AG09309 (cell line): Measurements from ENCODE around the gene PRKCZ.

Experiments used
- DNase-seq: peaks from one replicate; pipeline ENCODE4 v3.0.0-alpha.2; 2010; ENCODE audit warnings: low read depth
- H3K4me3 ChIP-seq: 2 replicates; pipeline ENCODE4 v1.5.1; 2011; ENCODE audit warnings: mild to moderate bottlenecking, low read depth, low read length, moderate library complexity; ENCODE audit not compliant: control insufficient read depth
- TF ChIP-seq, protein P1 (sequence below): IDR thresholded peaks from 2 replicates; pipeline ENCODE4 v1.5.1; 2011; ENCODE audit warnings: mild to moderate bottlenecking, low read depth, low read length, inconsistent platforms; ENCODE audit not compliant: insufficient read depth, control insufficient read depth; ENCODE audit errors: missing control alignments

The PRKCZ gene

DNA sequence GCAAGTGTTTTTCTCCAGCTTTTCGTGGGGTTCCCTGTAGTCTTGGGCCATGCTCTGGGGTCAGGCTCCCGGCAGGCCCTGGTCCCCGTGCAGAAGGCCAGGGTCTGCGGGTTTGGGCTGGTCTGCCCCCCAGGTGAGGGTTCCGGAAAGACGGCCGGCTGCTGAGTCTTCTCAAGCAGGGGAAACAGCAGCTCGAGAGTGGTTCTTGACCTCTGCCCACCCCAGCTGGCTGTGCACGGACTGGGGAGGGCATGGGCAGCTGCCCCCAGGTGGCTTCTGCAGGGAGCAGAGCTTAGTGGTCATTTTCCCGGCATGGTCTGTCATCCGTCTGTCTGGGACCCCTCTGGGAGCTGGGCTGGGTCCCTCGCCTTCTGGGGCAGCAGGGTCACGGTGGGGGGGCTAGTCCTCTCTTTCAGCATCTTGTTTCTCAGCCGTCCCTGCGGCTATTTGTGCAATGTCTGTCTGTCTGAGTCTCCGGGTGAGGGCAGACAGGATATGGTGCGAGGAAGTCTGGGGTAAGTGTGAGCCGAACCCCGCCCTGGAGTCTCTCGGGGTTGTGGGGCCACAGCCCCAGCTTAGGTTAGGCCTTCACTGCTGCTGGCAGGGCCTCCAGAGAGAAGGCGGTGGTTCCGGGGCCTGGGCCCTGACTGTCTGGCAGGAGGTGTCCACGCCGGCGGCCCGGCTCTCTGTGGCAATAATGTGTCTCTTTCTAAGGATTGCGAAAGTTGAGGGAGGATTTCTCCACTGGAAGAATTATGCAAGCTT is 184.0 kb downstream of the PRKCZ start:
- H3K4me3 ChIP-seq: peak overlapping the region; percentile 94
- TF ChIP-seq, protein P1, sequence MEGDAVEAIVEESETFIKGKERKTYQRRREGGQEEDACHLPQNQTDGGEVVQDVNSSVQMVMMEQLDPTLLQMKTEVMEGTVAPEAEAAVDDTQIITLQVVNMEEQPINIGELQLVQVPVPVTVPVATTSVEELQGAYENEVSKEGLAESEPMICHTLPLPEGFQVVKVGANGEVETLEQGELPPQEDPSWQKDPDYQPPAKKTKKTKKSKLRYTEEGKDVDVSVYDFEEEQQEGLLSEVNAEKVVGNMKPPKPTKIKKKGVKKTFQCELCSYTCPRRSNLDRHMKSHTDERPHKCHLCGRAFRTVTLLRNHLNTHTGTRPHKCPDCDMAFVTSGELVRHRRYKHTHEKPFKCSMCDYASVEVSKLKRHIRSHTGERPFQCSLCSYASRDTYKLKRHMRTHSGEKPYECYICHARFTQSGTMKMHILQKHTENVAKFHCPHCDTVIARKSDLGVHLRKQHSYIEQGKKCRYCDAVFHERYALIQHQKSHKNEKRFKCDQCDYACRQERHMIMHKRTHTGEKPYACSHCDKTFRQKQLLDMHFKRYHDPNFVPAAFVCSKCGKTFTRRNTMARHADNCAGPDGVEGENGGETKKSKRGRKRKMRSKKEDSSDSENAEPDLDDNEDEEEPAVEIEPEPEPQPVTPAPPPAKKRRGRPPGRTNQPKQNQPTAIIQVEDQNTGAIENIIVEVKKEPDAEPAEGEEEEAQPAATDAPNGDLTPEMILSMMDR: no peak
- DNase-seq: peak; percentile 89

DNA sequence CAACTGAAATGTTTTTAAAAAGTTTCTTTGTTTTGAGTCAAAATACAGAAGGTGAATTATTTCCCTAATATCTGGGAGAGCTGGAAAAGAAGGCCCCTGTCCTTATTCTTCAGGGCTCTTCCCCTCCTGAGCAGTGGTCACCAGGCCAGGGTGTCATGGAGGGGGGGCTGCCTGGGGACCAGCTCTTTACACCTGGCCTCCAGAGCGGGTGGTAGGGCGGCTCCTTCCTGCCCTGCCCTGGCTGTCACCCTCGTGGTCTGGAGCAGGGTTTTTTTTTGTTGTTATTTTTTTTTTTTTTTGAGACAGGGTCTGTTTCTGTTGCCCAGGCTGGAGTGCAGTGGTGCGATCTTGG is 184.5 kb downstream of the PRKCZ start:
- H3K4me3 ChIP-seq: peak overlapping the region; percentile 20
- DNase-seq: no peak
- TF ChIP-seq, protein P1: no peak
